TTC549 (cell line): Measurements from ENCODE around the gene FSTL4.

ENCODE experiments used
- FAIRE-seq: peaks from 2 replicates; lab custom pipeline; 2012; peaks lifted over from hg19 to GRCh38; lab: Jason Lieb, UNC

The FSTL4 gene

DNA sequence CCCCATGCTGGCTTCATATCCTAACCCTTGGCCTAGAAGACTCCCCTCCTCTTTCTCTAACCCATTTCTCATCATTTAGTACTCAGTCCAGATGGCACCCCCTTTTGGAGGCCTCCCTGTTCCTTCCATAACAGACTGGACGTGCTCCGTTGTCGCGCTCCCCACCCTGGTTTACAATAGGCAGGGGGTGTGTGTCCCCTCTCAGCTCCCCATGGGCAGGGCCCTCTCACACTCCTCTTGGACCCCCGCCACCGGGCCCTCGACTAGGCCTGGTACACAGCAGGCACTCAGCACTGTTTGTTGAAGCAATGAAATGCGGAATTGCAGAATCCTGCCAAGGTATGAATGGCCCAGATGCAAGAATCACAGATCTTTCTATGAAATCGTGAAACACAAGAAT is 227.4 kb downstream of the FSTL4 start:
- no peak for FAIRE-seq

DNA sequence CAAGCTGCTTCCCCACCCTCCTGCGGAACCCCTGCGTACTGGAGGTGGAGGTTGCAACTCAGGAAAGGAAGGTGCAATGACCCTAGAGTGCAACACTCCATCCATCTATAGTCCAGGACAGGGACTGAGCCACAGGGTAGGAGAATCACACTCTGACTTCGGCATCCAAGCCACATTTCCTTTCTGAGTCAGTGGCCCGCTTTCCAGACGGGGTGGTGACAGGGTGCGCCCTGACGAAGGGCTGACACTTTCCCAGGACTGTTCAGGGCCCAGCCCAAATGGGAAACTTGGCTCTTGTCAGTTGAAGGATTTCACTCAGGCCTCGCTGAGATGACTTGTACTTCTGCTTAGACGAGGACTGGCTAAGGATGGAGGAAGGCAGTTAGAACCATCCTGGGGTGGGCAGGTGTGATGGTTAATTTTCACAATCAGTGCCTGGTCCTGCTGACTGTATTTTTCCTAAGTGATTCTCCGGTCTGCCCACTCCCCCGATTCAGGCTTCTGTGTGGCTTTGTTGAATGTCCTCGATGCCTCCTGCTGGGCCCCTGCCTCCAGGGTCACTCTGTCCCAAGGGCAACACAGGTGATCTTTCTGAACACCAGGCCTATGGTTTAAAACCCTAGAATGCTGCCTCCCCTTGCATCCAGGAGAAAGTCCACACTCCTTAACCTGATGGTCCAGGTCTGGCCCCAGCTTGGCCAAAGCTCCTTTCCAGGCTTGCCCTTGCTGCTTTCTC is 228.1 kb downstream of the FSTL4 start:
- no peak for FAIRE-seq

- no peak for FAIRE-seq
Measured at GRCh38 chr5:133383580-133383939, 228.8 kb downstream of the FSTL4 start.

DNA sequence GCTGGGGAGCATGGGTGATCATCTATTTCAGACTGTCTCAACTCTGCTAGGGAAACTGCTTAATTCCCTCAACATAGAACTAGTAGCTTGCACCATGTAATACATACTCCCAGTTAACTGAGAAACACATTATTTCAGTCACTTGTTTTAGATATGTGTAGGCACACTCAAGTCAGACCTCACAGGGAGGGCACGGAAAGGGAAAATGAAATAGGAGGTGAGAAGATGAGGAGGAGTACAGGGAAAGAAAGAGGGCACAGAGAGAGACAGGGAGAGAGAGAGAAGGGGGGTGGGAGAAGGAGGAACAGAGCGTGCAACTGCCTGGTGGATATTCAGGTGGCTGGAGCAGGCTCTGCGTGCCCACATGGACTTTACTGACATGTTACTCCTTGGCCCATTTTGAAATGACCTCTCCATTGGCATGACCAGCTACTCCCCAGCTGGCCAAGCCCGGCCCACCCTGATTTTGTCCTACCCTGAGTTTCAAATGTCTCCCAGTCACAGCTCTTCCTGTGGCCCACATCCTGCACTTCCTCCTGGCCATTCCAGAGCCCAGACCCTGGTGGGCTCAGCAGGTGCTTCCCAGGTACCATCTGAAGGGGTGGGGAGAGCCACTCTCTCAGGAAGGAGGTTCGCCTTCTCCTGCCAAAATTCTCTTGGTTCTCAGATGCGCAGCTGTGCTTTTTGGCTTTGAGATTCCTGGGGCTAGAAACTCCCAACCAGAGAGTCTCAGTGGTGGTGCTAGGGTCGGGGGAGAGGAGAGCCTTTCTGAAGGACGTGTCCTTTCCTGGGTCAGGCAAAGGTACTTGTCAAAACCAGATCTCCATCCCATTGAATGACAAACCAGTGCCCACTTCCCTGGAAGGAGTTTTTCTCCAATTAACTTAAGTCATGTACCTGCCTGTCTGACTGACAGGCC is 229.4 kb downstream of the FSTL4 start:
- no peak for FAIRE-seq

- no peak for FAIRE-seq
Measured at GRCh38 chr5:133381571-133382365, 230.6 kb downstream of the FSTL4 start.

DNA sequence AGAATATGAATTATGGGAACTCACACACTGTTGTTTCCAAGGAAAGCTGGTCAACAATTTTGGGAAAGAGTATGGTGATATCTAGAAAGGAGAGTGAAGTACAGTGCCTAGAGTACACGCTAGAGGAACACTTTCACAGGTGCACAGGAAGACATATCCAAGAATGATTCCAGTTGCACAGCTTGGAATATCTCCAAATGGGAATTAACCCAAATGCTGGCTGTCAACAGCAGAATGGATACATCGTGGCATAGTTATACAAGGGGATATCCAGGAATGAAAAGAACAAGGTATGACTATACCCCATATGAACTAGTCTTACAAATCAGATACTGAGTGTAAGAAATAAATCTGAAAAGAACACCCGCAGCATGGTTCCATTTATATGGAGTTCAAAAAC is 231.3 kb downstream of the FSTL4 start:
- FAIRE-seq, result no peak

DNA sequence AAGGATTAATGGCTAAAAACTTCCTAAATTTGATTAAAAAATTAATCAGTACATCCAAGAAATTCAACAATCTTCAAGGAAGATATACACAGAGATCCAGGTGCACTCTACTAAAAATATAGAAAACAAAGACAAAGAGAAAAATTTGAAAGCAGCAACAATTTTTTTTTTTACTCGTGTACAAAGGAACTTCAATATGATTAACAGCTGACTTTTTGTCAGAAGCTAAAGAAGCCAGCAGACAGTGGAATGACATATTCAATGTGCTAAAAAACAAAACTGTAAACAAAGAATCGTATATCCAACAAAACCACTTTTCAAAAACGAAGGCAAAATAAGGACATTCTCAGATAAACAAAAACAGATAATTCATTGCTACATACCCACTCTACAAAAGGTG is 234.6 kb downstream of the FSTL4 start:
- no peak for FAIRE-seq

GRCh38 chr5:133376986-133377385 is 235.4 kb downstream of the FSTL4 start:
- no peak for FAIRE-seq

DNA sequence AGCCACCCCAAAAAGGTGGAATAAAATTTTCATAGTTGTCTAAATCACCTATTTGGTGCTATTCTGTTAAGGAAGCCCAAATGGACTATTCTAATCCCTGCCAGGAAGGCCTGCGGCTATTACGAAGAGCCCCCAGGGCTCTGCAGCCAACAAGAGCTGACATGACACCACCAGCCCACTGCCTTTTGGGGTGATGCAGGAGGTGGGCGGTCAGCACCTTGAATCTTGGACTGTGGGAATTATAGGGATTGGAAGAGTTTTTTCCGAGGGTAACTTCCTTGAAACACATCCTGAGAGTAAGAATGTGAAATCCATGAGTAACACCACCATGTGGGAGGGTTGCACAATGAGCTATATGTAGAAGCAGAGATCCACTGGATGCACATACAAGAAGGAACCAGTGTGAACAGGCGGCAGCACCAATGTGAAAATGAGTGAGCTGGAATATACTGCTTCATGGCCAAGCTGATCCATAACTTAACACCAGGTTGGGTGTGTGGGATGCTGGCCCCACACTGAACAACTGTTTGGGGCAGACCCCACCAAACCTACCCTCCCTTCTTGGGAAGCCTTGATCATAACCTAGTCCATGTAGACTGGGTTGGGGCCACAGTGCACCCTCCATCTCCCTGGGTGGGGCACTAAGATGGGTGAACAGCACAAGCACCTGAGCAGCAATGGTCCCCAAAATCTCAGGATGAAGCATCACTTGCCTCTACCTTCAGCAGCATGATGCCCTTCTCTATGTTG is 239.0 kb downstream of the FSTL4 start:
- FAIRE-seq, result no peak

GRCh38 chr5:133372293-133372937 is 239.9 kb downstream of the FSTL4 start:
- no peak for FAIRE-seq

DNA sequence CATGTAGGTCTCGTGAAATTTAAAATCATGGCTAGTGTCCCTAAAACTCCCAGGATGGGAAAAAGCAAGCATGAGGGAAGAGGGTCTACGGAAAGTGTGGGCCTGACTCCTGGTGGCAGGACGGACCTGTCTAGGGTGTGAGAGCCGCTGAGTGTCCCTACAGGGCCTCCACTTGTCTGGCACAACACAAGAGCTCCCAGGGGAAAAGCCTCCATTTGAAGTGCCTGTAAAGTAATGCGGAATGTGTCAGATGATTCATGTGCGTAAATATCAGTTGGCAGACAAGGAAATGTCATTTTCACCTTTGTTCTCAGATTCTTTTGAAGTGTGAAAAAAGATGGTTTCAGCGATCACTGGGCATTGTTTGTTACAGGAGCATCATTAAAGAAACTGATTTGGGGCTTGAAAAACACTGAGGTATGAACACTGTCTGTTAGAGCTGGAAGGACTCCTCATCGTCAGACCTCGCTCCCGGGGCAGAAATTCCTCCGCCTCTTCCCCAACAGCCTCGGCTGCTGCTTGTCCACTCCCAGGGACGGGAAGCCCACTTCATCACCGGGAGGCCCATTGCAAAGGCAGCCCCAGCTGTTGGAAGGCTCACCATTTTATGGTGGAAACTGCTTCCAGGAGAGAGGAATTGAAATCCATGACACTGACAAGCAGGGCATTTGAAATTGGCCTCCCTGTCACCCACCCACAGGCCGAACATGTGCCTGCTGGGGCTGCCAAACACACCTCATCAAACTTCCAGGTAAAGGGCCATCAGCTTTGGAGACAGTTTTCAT is 240.8 kb downstream of the FSTL4 start:
- no peak for FAIRE-seq

GRCh38 chr5:133370904-133371303 is 241.4 kb downstream of the FSTL4 start:
- FAIRE-seq, result no peak

GRCh38 chr5:133370036-133370831 is 242.1 kb downstream of the FSTL4 start:
- no peak for FAIRE-seq

- no peak for FAIRE-seq
Measured at GRCh38 chr5:133368916-133369783, 243.2 kb downstream of the FSTL4 start.

DNA sequence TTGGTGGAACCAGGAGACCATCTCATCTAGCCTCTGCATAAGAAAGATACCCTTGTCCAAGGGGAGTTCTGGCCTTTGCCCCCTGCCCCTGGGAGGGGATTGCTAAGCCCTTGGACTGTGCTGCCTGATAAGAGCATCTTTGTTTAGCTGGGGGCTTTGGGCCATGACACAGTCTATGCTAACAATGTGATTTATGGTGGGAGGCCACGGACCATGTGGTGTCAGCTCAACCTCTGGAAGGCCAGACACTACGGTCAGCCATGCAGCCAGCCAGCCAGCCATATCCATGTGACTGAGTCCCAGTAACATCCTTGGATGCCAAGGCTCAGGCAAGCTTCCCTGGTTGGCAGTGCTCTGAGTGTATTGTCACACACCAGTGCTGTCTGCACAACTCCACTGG is 244.4 kb downstream of the FSTL4 start:
- FAIRE-seq, result no peak

GRCh38 chr5:133367071-133367786 is 245.1 kb downstream of the FSTL4 start:
- FAIRE-seq, result no peak

DNA sequence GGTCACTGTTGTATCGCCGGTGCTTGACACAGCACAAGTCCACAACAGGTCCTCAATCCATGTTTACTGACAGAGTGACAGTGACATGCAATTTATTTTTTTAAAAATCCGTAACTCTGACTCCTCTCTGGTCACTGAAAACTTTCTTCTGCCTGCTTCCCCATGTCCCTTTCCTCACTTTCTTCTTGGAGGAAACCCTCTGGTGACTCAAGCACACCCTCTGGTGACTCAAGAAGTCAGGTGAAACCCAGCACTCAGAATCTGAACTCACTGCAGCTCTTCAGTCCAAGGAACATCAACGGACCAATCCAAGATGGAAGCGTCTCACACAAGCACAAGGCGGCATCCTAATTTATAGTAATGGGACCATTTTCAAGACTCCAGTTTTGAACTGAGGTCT is 245.9 kb downstream of the FSTL4 start:
- FAIRE-seq, result no peak

- FAIRE-seq, result no peak
Measured at GRCh38 chr5:133365738-133366137, 246.6 kb downstream of the FSTL4 start.
